Measurements from ENCODE around the gene CREB3L1.

CREB3L1 gene

GRCh38 chr11:46342239-46342638, 64.8 kb downstream of the CREB3L1 start:
- DNase-seq (ENCODE audit: low spot score) (no peak), FAIRE-seq (no peak)

GRCh38 chr11:46343520-46343919, 66.1 kb downstream of the CREB3L1 start:
- FAIRE-seq (no peak), DNase-seq (ENCODE audit: low spot score) (no peak)

GRCh38 chr11:46345131-46345597, 67.7 kb downstream of the CREB3L1 start:
- FAIRE-seq (no peak), DNase-seq (ENCODE audit: low spot score) (no peak)

GRCh38 chr11:46345881-46346484, 68.5 kb downstream of the CREB3L1 start:
- no peak for FAIRE-seq
- DNase-seq (ENCODE audit: low spot score): no peak

DNA sequence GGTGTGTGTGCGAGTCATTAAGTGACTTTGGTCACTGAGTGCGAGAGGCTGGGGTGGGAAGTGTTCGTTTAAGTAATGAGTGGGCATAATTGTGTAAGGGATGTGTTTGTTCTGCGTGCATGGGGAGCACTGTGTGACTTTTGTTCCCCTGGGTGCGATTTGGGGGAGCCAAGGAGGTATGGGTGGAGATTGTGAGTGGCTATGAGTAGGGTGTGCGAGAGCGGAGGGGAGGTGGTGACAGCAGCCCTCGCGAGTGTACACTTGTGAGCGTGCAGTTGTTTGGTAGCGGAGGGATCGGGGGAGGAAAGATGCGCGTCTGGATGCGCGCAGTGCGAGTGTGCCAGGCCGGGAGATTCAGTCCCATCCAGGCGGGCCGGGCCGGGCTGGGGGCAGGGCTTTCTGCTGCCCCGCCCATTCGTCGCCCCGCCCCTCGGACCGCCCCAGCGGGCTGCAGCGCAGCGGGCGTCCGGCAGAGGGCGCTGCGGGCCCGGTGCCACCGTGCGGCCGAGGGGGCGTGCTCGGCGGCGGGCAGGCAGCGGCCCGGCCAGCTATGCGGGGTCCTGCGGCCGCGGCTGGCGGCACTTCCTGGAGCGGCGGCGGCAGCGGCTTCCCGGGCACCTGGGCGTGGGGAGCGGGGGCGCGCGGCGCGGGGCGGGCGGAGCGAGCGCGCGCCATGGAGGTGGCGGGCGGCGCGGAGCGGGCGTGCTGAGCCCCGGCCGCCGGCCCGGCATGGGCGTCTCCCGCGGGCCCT, 69.6 kb downstream of the CREB3L1 start, which contains the start of gene DGKZ:
Gene DGKZ (plus strand): TSS at position 578 of the 751 bp plus-strand sequence. CDS start 197 bp downstream, outside the sequence.
- DNase-seq (ENCODE audit: low spot score) (peak; percentile 62), FAIRE-seq (no peak)

GRCh38 chr11:46347637-46348311, 70.3 kb downstream of the CREB3L1 start:
- FAIRE-seq (no peak), DNase-seq (ENCODE audit: low spot score) (no peak)

DNA sequence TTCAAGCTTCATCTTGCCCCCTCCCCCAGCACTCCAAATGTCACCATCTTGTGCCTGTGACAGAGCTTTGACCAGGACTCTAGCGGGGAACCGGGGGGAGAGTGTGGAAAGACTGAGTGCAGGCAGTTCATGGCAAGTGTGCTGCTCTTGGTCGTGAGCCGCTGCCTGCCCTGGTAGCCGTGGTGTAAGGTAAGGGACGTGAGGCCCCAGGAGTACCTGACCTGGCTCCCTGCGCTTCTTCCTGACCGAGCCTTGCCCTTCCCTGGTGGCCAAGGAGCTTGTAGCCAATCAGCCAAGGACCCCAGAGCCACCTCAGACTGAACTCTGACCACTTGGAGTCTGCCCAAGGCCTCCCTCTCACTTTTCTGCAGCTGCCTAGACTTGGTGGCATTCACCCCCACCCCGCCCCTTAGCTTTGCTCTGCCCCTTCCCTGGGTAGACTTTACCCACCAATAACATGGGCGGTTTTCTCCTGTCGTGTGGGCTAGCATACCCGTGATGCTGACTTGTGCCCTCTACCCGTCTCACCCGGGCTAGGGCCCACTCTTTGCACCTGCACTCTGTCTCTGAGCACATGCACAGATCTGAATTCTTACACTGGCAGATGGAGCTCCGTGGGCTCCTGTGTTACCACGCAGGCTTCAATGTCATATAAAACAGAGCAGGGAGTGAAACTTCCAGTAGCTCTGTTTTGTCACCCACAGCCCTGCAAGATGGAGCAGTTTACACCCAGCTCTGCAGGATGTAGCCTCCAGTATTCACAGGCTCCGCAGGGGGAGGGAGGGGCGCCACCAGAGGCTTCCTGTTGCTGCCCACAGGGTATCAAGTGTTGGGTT, 71.3 kb downstream of the CREB3L1 start:
- DNase-seq (ENCODE audit: low spot score) (no peak), FAIRE-seq (no peak)

DNA sequence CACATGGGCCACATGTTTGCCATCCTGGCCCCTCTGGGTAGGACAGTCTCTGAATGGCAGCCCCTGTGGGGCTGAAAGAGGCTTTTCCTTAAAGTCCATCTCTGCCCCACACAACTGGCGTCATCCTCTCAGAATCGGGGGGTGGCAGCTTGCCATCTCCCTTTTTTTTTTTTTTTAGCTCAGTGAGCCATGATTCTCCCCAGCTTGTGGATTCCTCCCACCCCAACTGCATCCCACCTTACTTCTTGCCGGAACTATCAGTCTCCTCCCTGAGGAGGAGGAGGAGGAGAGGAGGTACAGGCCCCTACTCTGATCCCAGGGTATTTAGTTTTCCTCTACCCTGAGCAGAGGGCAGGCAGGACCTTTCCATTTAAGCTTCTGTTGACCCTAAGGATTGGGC, 73.2 kb downstream of the CREB3L1 start:
- no peak for DNase-seq (ENCODE audit: low spot score)
- FAIRE-seq: no peak

- FAIRE-seq: no peak
Measured at GRCh38 chr11:46351148-46351547, 73.7 kb downstream of the CREB3L1 start.

GRCh38 chr11:46351606-46352005, 74.1 kb downstream of the CREB3L1 start:
- DNase-seq (ENCODE audit: low spot score) (no peak), FAIRE-seq (no peak)

More at GRCh38 chr11:46351148-46351547, 73.7 kb downstream of the CREB3L1 start:
- DNase-seq (ENCODE audit: low spot score): no peak

- FAIRE-seq: no peak
Measured at GRCh38 chr11:46352063-46352841, 74.8 kb downstream of the CREB3L1 start.

GRCh38 chr11:46353698-46354097, 76.2 kb downstream of the CREB3L1 start:
- FAIRE-seq (no peak), DNase-seq (ENCODE audit: low spot score) (no peak)

More at GRCh38 chr11:46352063-46352841, 74.8 kb downstream of the CREB3L1 start:
- DNase-seq (ENCODE audit: low spot score): peak; percentile 16

GRCh38 chr11:46356924-46357482, 79.5 kb downstream of the CREB3L1 start:
- DNase-seq (ENCODE audit: low spot score) (peak; percentile 60), FAIRE-seq (no peak)

- no peak for FAIRE-seq
- DNase-seq (ENCODE audit: low spot score): peak; percentile 79
Measured at GRCh38 chr11:46357483-46357936, 80.0 kb downstream of the CREB3L1 start.

GRCh38 chr11:46359953-46360352, 82.5 kb downstream of the CREB3L1 start:
- DNase-seq (ENCODE audit: low spot score): no peak
- FAIRE-seq: no peak

DNA sequence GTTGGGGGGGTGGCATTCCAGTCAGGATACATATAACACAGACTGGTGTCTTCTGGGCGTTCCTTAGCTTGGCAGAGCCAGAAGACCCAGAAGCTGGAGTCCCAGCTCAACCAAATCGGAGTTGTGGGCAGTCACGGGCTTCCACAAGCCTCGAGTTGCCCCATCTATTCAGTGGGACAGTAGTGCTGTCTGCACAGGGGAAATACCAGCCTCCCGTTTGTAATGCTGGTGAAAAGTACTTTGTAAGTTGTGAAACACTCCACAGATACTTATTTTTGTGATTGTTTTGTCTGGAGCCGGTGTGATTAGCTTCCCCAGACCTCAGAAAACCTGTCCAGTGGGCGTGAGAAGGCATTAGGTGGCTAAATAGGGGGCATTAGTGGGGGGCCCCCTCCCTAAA, 83.4 kb downstream of the CREB3L1 start:
- DNase-seq (ENCODE audit: low spot score) (no peak), FAIRE-seq (no peak)

- no peak for DNase-seq (ENCODE audit: low spot score)
Measured at GRCh38 chr11:46361283-46362155, 84.1 kb downstream of the CREB3L1 start.

GRCh38 chr11:46362156-46363030, 84.9 kb downstream of the CREB3L1 start:
- FAIRE-seq (no peak), DNase-seq (ENCODE audit: low spot score) (no peak)

More at GRCh38 chr11:46361283-46362155, 84.1 kb downstream of the CREB3L1 start:
- no peak for FAIRE-seq
